GM18499 (cell line): ENCODE measurements around the gene GMDS.

Source experiments
- ATAC-seq: cut with Tn5 transposase; IDR thresholded peaks from one replicate; pipeline ENCODE4 v1.9.1; 2021; ENCODE audit warnings: moderate number of reproducible peaks; ENCODE audit not compliant: insufficient read depth, unreplicated experiment

The GMDS gene

GRCh38 chr6:2054516-2055067, 190.8 kb downstream of the GMDS start:
- no peak for ATAC-seq

- ATAC-seq, result no peak
Measured at GRCh38 chr6:2053691-2054090, 191.7 kb downstream of the GMDS start.

GRCh38 chr6:2047855-2048254, 197.6 kb downstream of the GMDS start:
- ATAC-seq, result no peak

GRCh38 chr6:2044192-2044591, 201.2 kb downstream of the GMDS start:
- ATAC-seq, result no peak

- ATAC-seq, result no peak
Measured at GRCh38 chr6:2042956-2043648, 202.3 kb downstream of the GMDS start.

GRCh38 chr6:2038092-2038491, 207.3 kb downstream of the GMDS start:
- no peak for ATAC-seq

GRCh38 chr6:2037237-2037926, 208.0 kb downstream of the GMDS start:
- ATAC-seq, result no peak

GRCh38 chr6:2036710-2037023, 208.7 kb downstream of the GMDS start:
- ATAC-seq, result no peak

- ATAC-seq, result no peak
Measured at GRCh38 chr6:2035826-2036709, 209.3 kb downstream of the GMDS start.

- ATAC-seq, result no peak
Measured at GRCh38 chr6:2035046-2035445, 210.4 kb downstream of the GMDS start.

- no peak for ATAC-seq
Measured at GRCh38 chr6:2034256-2034655, 211.1 kb downstream of the GMDS start.

- ATAC-seq, result no peak
Measured at GRCh38 chr6:2033544-2033943, 211.9 kb downstream of the GMDS start.

- no peak for ATAC-seq
Measured at GRCh38 chr6:2030682-2031244, 214.6 kb downstream of the GMDS start.

GRCh38 chr6:2029952-2030351, 215.5 kb downstream of the GMDS start:
- no peak for ATAC-seq

- no peak for ATAC-seq
Measured at GRCh38 chr6:2029130-2029794, 216.1 kb downstream of the GMDS start.

GRCh38 chr6:2028457-2029038, 216.9 kb downstream of the GMDS start:
- no peak for ATAC-seq

GRCh38 chr6:2026133-2026532, 219.3 kb downstream of the GMDS start:
- ATAC-seq, result no peak

GRCh38 chr6:2021713-2022125, 223.7 kb downstream of the GMDS start:
- no peak for ATAC-seq

GRCh38 chr6:2020909-2021308, 224.5 kb downstream of the GMDS start:
- no peak for ATAC-seq

GRCh38 chr6:2019051-2019450, 226.4 kb downstream of the GMDS start:
- no peak for ATAC-seq
